IMR-90 (cell line): ENCODE results near the gene ANKRD65. TPM values are rescaled to one million over a fixed set of nuclear protein-coding genes. Genes with fewer than 3 reads are reported as not detected.

ENCODE experiments used
- BHLHE40 ChIP-seq: fragments of 150-350 bp; IDR thresholded peaks from 2 replicates; pipeline ENCODE4 v1.6.1; 2016; ENCODE audit warnings: mild to moderate bottlenecking, low read depth, low read length
- MXI1 ChIP-seq: IDR thresholded peaks from 2 replicates; pipeline ENCODE4 v1.6.1; 2012; ENCODE audit warnings: low read depth, mild to moderate bottlenecking, low read length, moderate library complexity, borderline replicate concordance
- polyA plus RNA-seq, 3 experiments: library from polyadenylated mRNA; depleted of rRNA; stranded (reverse); fragments of >200 nt; gene quantifications; 2 replicates each; pipeline ENCODE4 v1.2.3, GENCODE V29; 2012; ENCODE audit warnings: low replicate concordance in 1 of 3
- total RNA-seq: library from RNA; depleted of rRNA; stranded (reverse); fragments of >200 nt; gene quantifications from 2 replicates; pipeline ENCODE4 v1.2.3, GENCODE V29; 2012
- TF ChIP-seq, protein P1 (sequence below): conservative IDR thresholded peaks from 2 replicates; pipeline ENCODE4 v1.5.1; 2012; ENCODE audit warnings: mild to moderate bottlenecking, low read depth, low read length, improper control_type of control experiment

Gene ANKRD65
- total and polyA plus RNA-seq, 2 of the 4 experiments (the other 2 are of a cell fraction), result 0.09 TPM; not detected in 1

DNA sequence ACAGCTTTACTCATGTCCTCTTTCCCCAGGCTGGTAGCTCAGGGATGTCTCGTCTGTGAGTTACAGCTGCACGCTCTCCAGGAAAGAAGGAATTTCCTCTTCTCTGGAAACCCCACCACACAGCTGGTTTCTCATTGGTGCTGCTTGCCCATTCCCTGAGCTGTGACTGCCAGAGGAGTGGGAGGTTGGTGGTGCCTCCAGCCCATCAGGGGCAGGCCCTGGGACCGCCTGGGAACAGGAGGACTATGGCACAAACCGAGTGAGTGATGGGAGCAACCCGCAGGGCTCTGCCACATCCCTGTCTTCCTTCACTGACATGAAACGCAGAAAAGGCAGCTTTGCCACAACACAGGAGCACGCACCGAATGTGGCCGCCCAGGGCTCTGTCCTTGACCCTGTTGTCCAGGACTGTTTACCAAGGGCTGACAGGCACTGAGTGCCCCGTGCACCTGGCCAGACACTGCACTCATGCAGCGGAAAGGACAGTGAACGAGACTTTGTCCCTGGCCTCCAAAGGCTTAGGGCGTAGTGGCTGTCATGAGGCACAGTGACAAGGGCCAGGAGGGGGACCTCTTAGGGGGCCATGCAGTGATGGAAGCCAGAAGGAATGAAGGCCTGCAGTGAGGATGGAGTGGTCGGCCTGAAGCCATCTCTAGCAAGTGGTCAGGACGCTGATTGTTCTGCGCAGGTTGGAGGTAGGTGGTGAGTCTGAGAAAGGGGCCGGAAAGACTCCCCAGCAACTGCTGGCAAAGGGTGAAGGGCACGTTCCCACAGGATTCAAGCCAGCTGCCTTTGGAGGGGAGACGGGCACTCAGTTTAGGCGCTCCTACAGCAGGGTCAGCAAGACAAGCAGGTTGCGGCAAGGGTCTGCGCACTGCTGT is 20.3 kb downstream of the ANKRD65 start (continued):
- TF ChIP-seq, protein P1, sequence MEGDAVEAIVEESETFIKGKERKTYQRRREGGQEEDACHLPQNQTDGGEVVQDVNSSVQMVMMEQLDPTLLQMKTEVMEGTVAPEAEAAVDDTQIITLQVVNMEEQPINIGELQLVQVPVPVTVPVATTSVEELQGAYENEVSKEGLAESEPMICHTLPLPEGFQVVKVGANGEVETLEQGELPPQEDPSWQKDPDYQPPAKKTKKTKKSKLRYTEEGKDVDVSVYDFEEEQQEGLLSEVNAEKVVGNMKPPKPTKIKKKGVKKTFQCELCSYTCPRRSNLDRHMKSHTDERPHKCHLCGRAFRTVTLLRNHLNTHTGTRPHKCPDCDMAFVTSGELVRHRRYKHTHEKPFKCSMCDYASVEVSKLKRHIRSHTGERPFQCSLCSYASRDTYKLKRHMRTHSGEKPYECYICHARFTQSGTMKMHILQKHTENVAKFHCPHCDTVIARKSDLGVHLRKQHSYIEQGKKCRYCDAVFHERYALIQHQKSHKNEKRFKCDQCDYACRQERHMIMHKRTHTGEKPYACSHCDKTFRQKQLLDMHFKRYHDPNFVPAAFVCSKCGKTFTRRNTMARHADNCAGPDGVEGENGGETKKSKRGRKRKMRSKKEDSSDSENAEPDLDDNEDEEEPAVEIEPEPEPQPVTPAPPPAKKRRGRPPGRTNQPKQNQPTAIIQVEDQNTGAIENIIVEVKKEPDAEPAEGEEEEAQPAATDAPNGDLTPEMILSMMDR, result no peak
- no peak for TF ChIP-seq MXI1
- TF ChIP-seq BHLHE40, result no peak
